ENCODE measurements around the gene ROBO1. TPM values are rescaled to one million over a fixed set of nuclear protein-coding genes. Genes with fewer than 3 reads are reported as not detected.

Gene ROBO1
- total and polyA plus RNA-seq, 2 of the 8 experiments (the other 6 are each of a cell fraction or from before 2014, with no cell fraction given) = 51.4 to 91.0 TPM

- H3K4ac ChIP-seq (replicated peaks; ENCODE audit: insufficient read length, low read depth, low read length) = no peak overlapping the region
- no peak overlapping the region for H3K4me2 ChIP-seq (ENCODE audit: insufficient read depth in 1 of 2, low read depth in 2 of 2, low read length in 2 of 2)
- no peaks in the 10 kb centered on the region for H3K79me1 ChIP-seq (ENCODE audit: low read depth, low read length)
- no peaks in the 10 kb centered on the region for H3K36me3 ChIP-seq (ENCODE audit: control insufficient read depth in 2 of 4, insufficient read depth in 4 of 4, low read length in 3 of 4)
- no peak overlapping the region for H3K56ac ChIP-seq (replicated peaks; ENCODE audit: insufficient read length, low read depth, low read length)
- H3K23me2 ChIP-seq (ENCODE audit: low read depth, low read length) = no peaks in the 10 kb centered on the region
- WGBS, 2 experiments (ENCODE audit: extremely low coverage in 1 of 2, insufficient coverage in 1 of 2, insufficient read length in 1 of 2, insufficient replicate concordance in 2 of 2, low coverage in 1 of 2, low lambda C conversion rate in 2 of 2, missing lambda C conversion rate in 1 of 2) = 95% methylated on average over 1 of the region's 1 CpG; no CpG with 5 or more reads in 1 of the 2 experiments
- no peak overlapping the region for H3K27ac ChIP-seq (ENCODE audit: low read depth, low read length)
- H3K18ac ChIP-seq (ENCODE audit: extremely low read depth, low read length) = no peak overlapping the region
- ChIA-PET POLR2A (ENCODE audit: partially characterized antibody) (interaction anchor here (1.5 kb wide), 1 partner anchor 289 kb away, joined by 3 read pairs; no protein-coding TSS in a partner anchor), CTCF (ENCODE audit: partially characterized antibody) (interaction anchor here (4.2 kb wide), 1 partner anchor 12 kb away, joined by 26 read pairs; no protein-coding TSS in a partner anchor)
- no peak overlapping the region for H4K91ac ChIP-seq (replicated peaks; ENCODE audit: insufficient read length, low read length)
- no peak overlapping the region for H2AFZ ChIP-seq (ENCODE audit: low read length)
- no peak overlapping the region for H3K23ac ChIP-seq (ENCODE audit: insufficient read length)
- no peaks in the 10 kb centered on the region for H4K20me1 ChIP-seq (replicated peaks in 1 of 2; ENCODE audit: control insufficient read depth in 1 of 2, insufficient read depth in 2 of 2, low read length in 2 of 2)
- TF ChIP-seq E2F6 (IDR thresholded peaks at IDR 0.05) (no peak), CHD2 (IDR thresholded peaks at IDR 0.05; ENCODE audit: low read length) (no peak), ZNF274 (IDR thresholded peaks at IDR 0.05; ENCODE audit: borderline replicate concordance, extremely low read depth, low read length) (no peak), CTBP2 (IDR thresholded peaks at IDR 0.05; ENCODE audit: borderline replicate concordance, insufficient read depth, insufficient read length, low read length) (no peak), BCL11A (IDR thresholded peaks at IDR 0.05; ENCODE audit: low read depth in 2 of 2, low read length in 2 of 2) (no peak), TEAD4 (IDR thresholded peaks at IDR 0.05; ENCODE audit: low read depth, low read length) (no peak), SIRT6 (IDR thresholded peaks at IDR 0.05; ENCODE audit: low read length) (no peak), CHD1 (IDR thresholded peaks at IDR 0.05; ENCODE audit: low read depth, low read length) (no peak)
- H3K9ac ChIP-seq (replicated peaks in 1 of 4; ENCODE audit: extremely low read depth in 1 of 4, low read depth in 3 of 4, low read length in 3 of 4) = no peak overlapping the region
- FAIRE-seq = no peak
- H2BK20ac ChIP-seq (ENCODE audit: low read length) = no peak overlapping the region
- H3K27me3 ChIP-seq (replicated peaks in 1 of 4; ENCODE audit: control insufficient read depth in 3 of 4, extremely low read depth in 1 of 4, insufficient read depth in 3 of 4, low read length in 3 of 4) = no peaks in the 10 kb centered on the region
- no peak overlapping the region for H2BK5ac ChIP-seq (ENCODE audit: low read depth, low read length)
- no peak overlapping the region for H4K5ac ChIP-seq (ENCODE audit: insufficient read length, low read depth, low read length)
- H3K79me2 ChIP-seq (ENCODE audit: control insufficient read depth in 1 of 2, insufficient read depth in 2 of 2, low read length in 2 of 2) = no peaks in the 10 kb centered on the region
- no peak overlapping the region for H2BK15ac ChIP-seq (ENCODE audit: low read length)
- H3K9me3 ChIP-seq (ENCODE audit: insufficient read depth in 2 of 2, low read depth in 1 of 2, low read length in 1 of 2) = no peaks in the 10 kb centered on the region
- no peak overlapping the region for H4K8ac ChIP-seq (ENCODE audit: extremely low read depth, insufficient read depth, low read length)
- H2AK5ac ChIP-seq (ENCODE audit: low read depth, low read length) = no peak overlapping the region
- no peak overlapping the region for H3K14ac ChIP-seq (ENCODE audit: insufficient read length)
- no peak overlapping the region for H2BK120ac ChIP-seq (replicated peaks; ENCODE audit: low read depth, low read length)
- H3K4me1 ChIP-seq (replicated peaks in 1 of 4; ENCODE audit: control insufficient read depth in 3 of 4, insufficient read depth in 4 of 4, low read length in 3 of 4) = peaks cover 0 to 6% (median 2%) of the 10 kb centered on the region in 4 experiments; a peak in 3 of 7 replicates
- H2BK12ac ChIP-seq (ENCODE audit: low read depth, low read length) = no peak overlapping the region
- no peak overlapping the region for H3K4me3 ChIP-seq (ENCODE audit: extremely low read depth in 1 of 4, insufficient read depth in 2 of 4, low read depth in 3 of 4, low read length in 4 of 4)
- no peak for DNase-seq (ENCODE audit: low read depth in 1 of 2, low spot score in 2 of 2)
Measured at GRCh38 chr3:78729946-78730345, 1037.9 kb downstream of the ROBO1 start.
